GM10847 (cell line): ENCODE results near the gene SCAF1.

Experiments used
- POLR2A ChIP-seq: IDR thresholded peaks from 2 replicates; pipeline ENCODE4 v1.6.1; 2011; ENCODE audit not compliant: insufficient read length; ENCODE audit errors: extremely low read depth

The SCAF1 gene

DNA sequence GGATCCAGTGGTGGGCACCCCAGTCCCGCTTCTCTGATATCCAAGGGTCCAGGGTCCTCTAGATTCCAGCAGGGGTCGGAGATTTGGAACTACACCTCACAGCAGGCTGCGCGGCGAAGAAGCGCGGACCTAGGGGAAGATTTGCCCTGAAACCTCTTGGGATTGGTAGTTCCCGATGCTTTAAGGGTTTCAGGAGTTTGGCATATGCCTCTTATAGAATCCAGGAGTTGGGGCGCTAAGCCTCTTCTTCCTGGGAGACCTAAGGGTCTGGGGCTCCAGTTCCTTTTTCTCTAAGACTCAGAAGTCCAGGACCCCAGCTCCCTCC is 24.1 kb downstream of the SCAF1 start:
- TF ChIP-seq POLR2A, result no peak

DNA sequence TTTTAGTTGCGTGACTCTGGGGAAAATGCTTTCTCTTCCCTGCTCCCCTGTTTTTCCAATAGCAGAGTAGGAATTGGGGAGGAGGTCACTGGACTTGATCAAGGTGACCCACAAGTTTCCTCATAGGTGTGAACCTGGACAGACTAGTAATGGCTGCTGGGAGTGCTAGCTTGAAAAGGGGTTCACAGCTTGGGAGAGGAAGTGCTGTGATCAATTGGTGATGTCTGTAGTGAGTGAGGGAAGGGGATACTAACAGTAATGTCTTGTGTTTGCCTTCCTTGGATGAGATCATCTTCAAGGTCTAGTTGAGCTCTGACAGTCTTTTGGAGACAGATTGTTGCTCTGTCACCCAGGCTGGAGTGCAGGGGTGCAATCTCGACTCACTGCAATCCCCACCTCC is 25.5 kb downstream of the SCAF1 start:
- TF ChIP-seq POLR2A, result no peak

DNA sequence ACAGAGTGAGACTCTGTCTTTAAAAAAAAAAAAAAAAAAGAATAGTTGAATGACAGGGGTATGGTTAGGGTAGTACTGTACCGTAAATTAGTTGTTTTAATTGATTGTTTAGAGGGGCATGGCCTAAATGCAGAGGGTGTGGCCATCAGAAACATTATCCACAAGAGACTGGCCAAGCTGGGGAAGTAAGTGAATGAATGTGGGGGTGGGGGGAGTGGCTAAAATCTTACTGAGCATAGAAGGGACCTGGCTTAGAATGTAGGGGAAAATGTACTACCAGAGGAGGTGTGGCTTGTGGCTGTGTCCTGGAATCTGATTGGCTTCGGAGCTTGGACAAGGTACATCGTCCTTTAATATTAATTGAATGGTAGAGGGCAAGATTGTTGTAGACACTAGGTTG is 27.5 kb downstream of the SCAF1 start:
- TF ChIP-seq POLR2A, result no peak

DNA sequence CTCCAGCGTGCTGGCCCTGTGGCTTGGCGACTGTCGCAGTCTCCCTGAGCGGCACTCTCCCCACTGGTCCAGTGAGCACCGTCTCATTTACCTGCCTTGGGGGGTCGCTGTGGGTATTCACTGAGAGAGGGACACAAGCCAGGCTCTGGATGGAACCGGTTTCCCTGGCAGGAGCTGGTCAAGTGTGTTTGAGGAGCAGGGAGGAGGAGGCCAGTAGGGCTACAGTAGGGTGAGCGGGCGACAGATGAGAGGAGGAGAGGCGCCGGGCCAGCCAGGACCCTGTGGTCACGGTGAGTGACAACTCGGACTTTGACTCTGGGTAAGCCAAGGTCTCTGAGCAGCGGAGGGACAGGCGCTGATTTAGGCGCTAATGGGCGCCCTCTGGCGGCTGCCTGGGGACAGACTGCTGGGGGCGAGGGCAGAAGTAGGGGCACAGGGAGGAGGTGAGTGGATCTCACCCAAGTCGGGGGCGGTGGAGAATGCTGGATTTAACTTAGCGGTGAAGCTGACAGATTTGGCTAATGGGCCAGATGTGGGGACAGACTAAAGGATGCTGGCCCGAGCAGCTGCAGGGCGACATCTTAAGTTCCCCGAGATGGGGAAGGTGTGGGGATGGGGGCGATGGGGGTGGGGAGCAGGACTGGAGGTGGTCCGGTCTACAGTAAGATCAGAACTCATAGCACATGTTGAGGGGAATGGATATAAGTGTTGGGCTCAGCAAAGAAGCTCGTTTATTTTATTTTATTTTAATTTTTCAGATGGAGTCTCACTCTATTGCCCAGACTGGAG is 30.3 kb downstream of the SCAF1 start:
- TF ChIP-seq POLR2A, result no peak

DNA sequence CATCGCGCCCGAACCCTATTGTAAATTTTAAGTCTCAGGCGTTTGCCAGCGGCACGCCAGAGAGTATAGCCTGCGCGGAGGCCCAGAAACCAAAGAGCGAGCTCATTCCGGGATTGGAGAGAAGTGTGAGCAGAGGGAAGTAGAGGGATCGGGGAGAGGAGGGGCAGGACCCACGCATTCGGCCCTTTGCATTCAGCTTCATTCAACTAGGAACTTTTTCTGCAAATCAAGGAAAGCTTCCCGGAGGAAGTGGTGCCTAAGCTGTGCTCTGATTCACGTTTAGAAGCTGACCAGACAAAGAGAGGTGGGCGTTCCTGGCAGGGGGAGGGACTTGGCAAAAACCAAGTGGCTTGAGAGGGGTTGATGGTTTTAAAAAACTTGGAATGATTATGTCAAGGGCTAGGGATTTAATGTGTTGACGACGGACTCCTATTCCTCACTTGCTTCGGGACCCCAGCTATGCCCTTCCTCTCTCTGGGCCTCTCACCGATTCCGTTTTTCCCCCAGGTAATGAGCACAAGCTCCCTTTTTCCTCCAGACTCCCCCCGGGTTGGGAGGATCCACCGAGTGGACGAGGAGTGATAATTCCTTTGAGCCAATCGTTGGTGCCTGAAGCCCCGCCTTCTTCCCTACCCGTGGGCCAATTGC is 34.3 kb downstream of the SCAF1 start:
- TF ChIP-seq POLR2A, result peak; percentile 82

DNA sequence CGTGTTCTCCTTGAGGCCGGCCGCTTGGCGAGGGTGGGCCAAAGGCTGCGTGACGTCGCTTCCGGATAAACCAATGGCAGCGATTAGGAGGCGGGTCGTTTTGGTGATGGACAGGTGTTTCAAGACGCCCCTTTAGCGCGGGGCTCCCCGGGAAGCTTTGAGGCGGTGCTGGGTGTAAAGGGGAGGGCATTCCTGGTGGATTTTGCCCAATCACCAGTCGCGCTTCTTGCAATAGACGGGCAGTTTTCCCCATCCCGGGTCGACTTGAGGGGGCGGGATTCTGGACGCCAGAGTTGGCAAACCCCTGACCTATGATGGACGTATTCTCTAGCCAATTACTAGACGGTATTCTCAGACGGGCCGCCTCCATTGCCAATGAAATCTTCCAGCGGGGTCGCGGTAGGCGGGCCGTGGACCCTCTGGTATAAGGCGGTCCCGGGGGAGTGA is 34.8 kb downstream of the SCAF1 start:
- TF ChIP-seq POLR2A, result no peak

DNA sequence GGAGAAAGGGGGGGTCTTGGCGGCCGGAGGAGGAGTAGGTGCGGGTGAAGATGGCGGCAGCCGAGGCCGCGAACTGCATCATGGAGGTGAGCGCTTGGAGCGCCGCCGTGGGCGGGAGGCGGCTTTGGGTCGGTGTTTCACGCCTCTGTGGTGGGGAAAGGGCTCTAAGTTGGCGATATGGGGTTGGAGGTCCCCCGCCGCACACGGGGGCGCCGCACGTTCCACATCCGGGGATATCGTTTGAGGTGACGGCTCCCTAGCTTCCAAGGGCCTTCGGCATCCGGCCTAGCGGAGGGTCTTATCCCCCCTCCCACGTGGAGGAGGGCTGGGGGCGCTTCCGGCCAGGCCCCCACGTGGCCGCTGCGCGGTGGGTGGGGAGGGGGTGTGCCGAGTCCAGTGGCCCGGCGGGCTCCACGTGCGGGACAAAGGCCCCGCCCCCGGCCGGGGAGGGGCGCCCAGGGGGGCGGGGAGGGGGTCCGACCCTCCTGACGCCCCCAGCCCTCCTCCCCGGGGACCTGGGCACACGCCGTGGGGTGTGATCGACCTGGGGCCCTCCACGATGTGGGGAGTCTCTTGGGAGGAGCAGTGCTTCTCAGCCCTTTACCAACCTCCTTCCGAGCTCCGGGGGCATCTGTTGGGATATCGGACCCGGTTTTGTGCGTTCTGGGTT is 35.4 kb downstream of the SCAF1 start, which contains the start of gene PRMT1:
Gene PRMT1, plus strand, starts transcription at position 41 of the 670 bp plus-strand sequence. Its CDS starts 10 bp downstream, at position 51.
- peak; percentile 87 for TF ChIP-seq POLR2A

DNA sequence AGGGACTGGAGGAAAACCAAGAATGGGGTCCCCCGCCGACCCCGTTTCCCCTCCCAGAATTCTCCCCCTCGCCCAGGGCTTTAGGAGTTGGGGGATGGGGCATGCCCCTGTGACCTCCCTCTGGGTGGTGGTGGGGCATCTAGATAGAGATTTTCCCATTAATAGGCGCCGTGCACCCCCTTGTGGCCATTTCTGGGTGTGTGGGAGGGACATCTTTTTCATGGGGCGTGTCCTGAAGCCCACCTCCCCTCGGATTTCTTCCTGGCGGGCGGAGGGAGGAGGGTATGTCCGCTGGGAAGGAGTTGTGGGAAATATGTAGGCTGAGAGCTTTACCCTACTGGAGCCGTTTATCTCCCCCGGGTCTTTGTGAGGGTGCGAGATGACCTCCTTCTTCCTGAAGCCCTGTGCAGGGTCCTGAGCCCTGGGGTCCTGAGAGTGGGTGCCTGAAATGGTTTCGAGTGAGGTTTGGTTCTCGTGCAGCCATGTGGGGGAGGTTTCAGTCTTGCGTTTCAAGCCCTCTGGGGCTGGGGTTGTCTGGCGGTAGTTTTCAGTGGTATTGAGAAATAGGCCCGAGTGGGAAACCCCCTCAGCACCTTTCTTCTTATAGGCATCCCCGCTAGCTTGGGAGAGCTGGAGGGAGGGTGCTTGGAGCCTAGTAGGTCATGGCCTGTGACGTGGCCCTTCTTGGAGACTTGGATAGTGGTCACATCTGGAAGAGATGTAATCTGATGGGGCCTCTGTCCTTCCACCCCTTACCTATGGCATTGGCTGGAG is 36.1 kb downstream of the SCAF1 start:
- no peak for TF ChIP-seq POLR2A

DNA sequence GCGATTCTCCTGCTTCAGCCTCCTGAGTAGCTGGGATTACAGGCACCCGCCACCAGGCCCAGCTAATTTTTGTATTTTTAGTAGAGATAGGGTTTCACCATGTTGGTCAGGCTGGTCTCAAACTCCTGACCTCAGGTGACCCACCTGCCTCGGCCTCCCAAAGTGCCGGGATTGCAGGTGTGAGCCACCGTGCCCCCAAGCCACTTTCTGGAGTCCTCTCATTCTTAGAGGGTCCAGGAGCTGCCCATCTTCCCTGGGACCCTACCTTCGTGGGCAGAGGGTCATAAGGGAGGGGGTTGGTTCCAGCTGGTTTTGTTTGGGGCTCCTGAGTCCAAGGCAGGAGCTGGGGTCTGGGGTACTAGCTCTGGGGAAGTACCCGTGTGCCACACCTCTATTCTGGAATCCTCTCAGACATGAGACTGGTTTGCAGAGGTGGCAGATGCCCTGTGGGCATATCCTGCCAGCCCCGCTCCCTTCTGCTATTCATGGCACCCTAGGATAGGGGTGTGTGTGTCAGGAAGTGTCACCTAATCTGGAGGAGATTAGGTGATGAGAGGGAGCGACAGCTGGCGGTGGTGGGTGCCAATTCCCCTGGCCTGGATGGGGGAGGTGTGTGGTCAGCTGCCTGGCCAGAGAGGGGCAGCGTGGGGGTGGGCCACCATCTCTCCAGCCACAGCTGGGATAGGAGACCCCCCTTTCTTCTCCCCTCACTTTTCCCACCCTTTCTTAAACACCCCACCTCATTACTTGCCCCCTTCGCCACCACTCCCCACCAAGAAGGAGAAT is 37.2 kb downstream of the SCAF1 start:
- no peak for TF ChIP-seq POLR2A

DNA sequence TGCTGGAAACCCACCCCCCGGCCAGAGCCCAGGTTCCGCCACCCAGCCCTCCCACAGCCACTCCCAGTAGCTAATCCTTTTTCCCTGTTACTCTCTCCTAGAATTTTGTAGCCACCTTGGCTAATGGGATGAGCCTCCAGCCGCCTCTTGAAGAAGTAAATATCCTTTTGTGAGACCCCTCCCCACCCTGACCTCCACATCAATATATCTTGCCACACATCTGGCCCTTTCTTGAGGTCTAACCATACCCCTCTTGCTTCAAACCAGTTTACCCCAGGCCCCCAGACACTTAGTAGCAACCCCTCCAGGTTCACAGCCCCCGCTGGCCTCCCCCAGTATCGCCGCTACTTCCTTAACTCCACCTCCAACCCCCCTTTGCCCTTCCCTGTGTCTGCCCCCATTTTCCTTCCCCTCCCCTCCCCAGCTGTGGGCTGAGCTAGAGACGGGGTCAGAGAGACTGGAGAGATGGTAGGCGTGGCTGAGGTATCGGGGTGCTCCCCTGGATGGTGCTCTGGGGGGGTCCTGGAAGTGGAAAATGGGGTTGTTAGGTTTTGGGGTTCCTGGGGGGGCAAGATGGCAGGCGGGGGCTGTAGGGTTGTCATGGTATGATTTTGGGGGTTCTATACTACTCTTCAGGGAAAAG is 37.9 kb downstream of the SCAF1 start:
- TF ChIP-seq POLR2A, result no peak

DNA sequence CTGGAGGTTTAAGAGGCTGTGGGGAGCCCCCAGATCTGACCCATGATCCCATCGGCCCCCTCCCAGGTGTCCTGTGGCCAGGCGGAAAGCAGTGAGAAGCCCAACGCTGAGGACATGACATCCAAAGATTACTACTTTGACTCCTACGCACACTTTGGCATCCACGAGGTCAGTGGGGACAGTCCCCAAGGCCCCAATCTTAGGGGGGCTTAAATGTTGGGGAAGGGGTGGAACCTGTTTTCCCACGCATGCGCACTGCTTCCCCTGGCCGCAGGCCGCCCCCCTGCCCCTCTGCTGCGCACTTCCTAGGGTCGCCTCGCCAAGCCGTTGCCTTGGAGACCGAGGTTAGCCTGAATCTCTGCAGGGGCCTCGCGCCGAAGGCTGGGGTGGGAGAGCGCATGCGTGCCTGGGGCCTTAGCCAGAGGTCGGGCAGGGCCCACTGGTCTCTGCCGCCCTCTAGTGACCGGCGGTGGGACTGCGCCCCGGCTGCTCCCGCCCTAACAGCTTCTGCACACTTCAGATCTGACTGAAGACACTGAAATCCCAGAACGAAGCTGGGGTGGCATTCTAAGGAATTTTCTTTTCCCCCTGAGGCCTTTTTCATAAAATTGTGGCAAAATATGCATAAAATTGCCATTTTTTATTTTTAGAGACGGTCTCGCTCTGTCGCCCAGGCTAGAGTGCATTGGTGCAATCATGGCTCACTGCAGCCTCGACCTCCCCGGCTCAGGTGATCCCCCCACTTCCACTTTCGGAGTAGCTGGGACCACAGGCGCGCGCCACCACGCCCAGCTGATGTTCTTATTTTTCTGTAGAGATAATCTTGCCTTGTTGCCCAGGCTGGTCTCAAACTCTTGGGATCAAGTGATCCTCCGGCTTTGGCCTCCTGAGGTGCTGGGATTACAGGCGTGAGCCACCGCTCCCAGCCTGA is 38.7 kb downstream of the SCAF1 start:
- no peak for TF ChIP-seq POLR2A

DNA sequence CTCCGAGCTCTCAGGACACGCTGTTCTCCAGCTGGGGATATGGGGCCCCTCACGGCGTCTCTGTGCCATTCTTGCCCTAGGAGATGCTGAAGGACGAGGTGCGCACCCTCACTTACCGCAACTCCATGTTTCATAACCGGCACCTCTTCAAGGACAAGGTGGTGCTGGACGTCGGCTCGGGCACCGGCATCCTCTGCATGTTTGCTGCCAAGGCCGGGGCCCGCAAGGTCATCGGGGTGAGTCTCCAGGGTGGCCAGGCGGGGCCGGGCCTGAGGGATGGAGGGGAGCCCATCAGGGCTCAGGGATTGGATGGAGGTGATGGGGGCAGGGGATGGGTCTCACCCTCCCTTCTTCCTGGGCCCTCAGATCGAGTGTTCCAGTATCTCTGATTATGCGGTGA is 39.8 kb downstream of the SCAF1 start:
- TF ChIP-seq POLR2A, result no peak

DNA sequence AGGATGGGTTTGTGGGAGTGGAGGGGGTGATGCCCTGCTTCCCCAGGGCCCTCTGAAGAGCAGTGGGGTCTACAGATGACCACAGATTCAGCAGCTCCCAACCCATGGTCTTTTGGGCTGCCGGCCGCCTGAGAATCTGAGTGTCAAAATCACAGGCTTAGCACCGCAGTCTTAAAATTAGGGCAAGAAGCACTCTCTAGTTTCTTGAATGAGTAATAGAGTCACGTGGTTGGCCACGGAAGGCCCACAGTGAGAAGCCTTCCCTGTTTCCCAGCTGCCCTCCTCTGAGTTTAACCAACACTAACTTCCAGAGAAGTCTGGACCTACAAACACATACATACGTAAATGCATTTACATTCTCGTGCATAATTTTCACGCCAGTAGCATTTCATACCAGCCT is 40.3 kb downstream of the SCAF1 start:
- TF ChIP-seq POLR2A, result no peak

DNA sequence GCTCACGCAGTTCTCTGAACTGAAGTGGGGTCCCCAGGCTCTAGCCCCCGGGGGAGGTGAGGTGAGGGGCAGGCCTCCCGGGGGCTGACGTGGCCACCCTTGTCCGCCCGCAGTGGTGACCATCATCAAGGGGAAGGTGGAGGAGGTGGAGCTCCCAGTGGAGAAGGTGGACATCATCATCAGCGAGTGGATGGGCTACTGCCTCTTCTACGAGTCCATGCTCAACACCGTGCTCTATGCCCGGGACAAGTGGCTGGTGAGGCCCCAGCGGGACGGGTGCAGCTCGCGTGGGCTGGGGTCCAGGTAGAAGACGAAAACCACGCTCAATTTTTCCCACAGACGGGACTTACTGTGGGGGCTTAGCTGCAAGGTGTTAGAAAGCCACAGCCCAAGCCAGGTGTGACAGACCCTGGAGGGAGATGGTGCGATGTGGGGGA is 41.8 kb downstream of the SCAF1 start:
- no peak for TF ChIP-seq POLR2A
